ENCODE measurements around the gene TCEA2.

GRCh38 chr20:64096535-64096934, 33.5 kb downstream of the TCEA2 start:
- TF ChIP-seq CTCF (IDR thresholded peaks at IDR 0.05) (no peak), EZH2 (IDR thresholded peaks at IDR 0.05; ENCODE audit: borderline replicate concordance, insufficient read depth, low read depth, low read length, poor library complexity, severe bottlenecking) (no peak)

All from B cell (primary cell).